Spleen (tissue), 11 donors: Measurements from ENCODE around the gene DOCK9. TPM values are rescaled to one million over a fixed set of nuclear protein-coding genes. Genes with fewer than 3 reads are reported as not detected.

Source experiments
- DNase-seq: peaks from one replicate; pipeline ENCODE4 v3.0.0-alpha.2; 2020
- H3K27ac ChIP-seq, 8 donors: fragments of 200-600 bp; sonication (generic) in 7 of 8; 1 replicate in 4 of 8; 2 replicates in 4 of 8; pipeline versions ENCODE4 v1.5.0 to v1.8.0; 2016 to 2021; ENCODE audit warnings: inconsistent platforms in 4 of 8, mild to moderate bottlenecking in 4 of 8, moderate library complexity in 1 of 8
- H3K27me3 ChIP-seq, 7 donors: fragments of 200-600 bp; sonication (generic) in 6 of 7; replicated peaks in 1 of 7; 1 replicate in 4 of 7; 2 replicates in 3 of 7; pipeline versions ENCODE4 v1.5.0 to v1.8.0; 2016 to 2021; ENCODE audit warnings: inconsistent platforms in 3 of 7, mild to moderate bottlenecking in 1 of 7
- H3K36me3 ChIP-seq, 6 donors: fragments of 200-600 bp; sonication (generic) in 5 of 6; 1 replicate in 4 of 6; 2 replicates in 2 of 6; pipeline versions ENCODE4 v1.5.0 to v1.8.0; 2016 to 2021; ENCODE audit warnings: inconsistent platforms in 2 of 6
- H3K4me1 ChIP-seq, 6 donors: fragments of 200-600 bp; sonication (generic) in 5 of 6; 1 replicate in 3 of 6; 2 replicates in 3 of 6; pipeline versions ENCODE4 v1.5.0 to v1.8.0; 2016 to 2021; ENCODE audit warnings: inconsistent platforms in 3 of 6
- H3K4me3 ChIP-seq, 8 donors: fragments of 200-600 bp; sonication (generic) in 7 of 8; 1 replicate in 4 of 8; 2 replicates in 4 of 8; pipeline versions ENCODE4 v1.5.0 to v1.8.0; 2016 to 2021; ENCODE audit warnings: inconsistent platforms in 4 of 8, mild to moderate bottlenecking in 4 of 8, moderate library complexity in 2 of 8
- H3K9me3 ChIP-seq, 8 donors: fragments of 200-600 bp; sonication (generic) in 7 of 8; 1 replicate in 4 of 8; 2 replicates in 4 of 8; pipeline versions ENCODE4 v1.5.0 to v1.8.0; 2016 to 2021; ENCODE audit warnings: inconsistent platforms in 4 of 8
- CTCF ChIP-seq, 11 experiments: fragments of 200-600 bp in 7 of 11; fragments of 450-650 bp in 4 of 11; sonication (generic) in 4 of 11; IDR thresholded peaks in 8 of 11; conservative IDR thresholded peaks in 3 of 11; 1 replicate in 7 of 11; 2 replicates in 4 of 11; pipeline versions ENCODE4 v1.4.0 to v1.8.0; 2016 to 2021; ENCODE audit warnings: antibody characterized with exemption in 11 of 11, inconsistent platforms in 4 of 11, mild to moderate bottlenecking in 1 of 11
- POLR2A ChIP-seq, 3 donors: fragments of 450-650 bp; IDR thresholded peaks; one replicate each; pipeline ENCODE4 v1.5.1; 2017; ENCODE audit warnings: antibody characterized with exemption in 3 of 3, mild to moderate bottlenecking in 1 of 3
- POLR2AphosphoS5 ChIP-seq, 3 donors: sonication (generic); formaldehyde crosslinking; IDR thresholded peaks; one replicate each; pipeline ENCODE4 v1.5.1; 2017; ENCODE audit warnings: antibody characterized with exemption in 3 of 3
- WGBS, 5 donors: extraction: QIAGEN DNeasy Blood & Tissue Kit in 3 of 5; methylation state at CpG; one replicate each; pipeline versions ENCODE4 v1.1.5 to v1.1.7; 2013 to 2018; 5-methylcytosine and 5-hydroxymethylcytosine counted together
- intact Hi-C: fragments of 100-400 bp; cut with DNase I; formaldehyde crosslinking; loops from one replicate; pipeline ENCODE4 v1.15.0; 2023; ENCODE audit warnings: low total_unique reads
- polyA plus RNA-seq, 3 donors: library from polyadenylated mRNA; stranded (reverse); fragments of 200-250 nt; gene quantifications; one replicate each; pipeline ENCODE4 v1.2.1, GENCODE V29; 2013
- total RNA-seq, 7 donors: library from RNA; depleted of rRNA in 3 of 7; stranded (reverse); fragments of >200 nt in 3 of 7; fragmentation: NEBNext Ultra II Directional in 4 of 7; extraction: Animal tissue kit (Norgen Biotek cat#: 25700) in 4 of 7; gene quantifications; one replicate each; pipeline versions ENCODE4 v1.1.0 to v1.2.1, GENCODE V29; 2016 to 2021
- donor health status: healthy with polysubstance abuse.
- donor health status: DM: no; HTN: no; CAD: no; lungs with moderate emphysema.
- donor health status: DM: no; HTN: no; CAD: no.
- donor health status: Bipolar disorder and iron deficiency.
- donor health status: healthy.
- donor health status: DM: no; HTN: no; CAD: no.
- donor health status: DM: yes; HTN: yes; CAD: no.

Gene DOCK9
- total and polyA plus RNA-seq, 10 donors: 6.9 to 53.3 (median 47.6) TPM

GRCh38 chr13:98997738-98998641 is 20.1 kb upstream of the DOCK9 start:
- Histone ChIP-seq H3K4me1 (peaks cover 9 to 24% (median 14%) of the 10 kb centered on the region in 6 donors), H3K36me3 (no peaks in the 10 kb centered on the region), H3K27ac (no peak overlapping the region), H3K9me3 (no peaks in the 10 kb centered on the region), H3K4me3 (no peak overlapping the region), H3K27me3 (no peaks in the 10 kb centered on the region)
- TF ChIP-seq CTCF (IDR thresholded peaks at IDR 0.05 in 8 of 11, conservative IDR thresholded peaks at IDR 0.05 in 3 of 11) (no peak), POLR2AphosphoS5 (IDR thresholded peaks at IDR 0.05) (no peak), POLR2A (IDR thresholded peaks at IDR 0.05) (no peak)
- WGBS, 5 donors: 74 to 83% (median 82%) methylated on average over 9 of the region's 9 CpGs
- no peak for DNase-seq
- intact Hi-C loops: no loop called here

GRCh38 chr13:98997011-98997730 is 19.3 kb upstream of the DOCK9 start:
- no peaks in the 10 kb centered on the region for H3K9me3 ChIP-seq

DNA sequence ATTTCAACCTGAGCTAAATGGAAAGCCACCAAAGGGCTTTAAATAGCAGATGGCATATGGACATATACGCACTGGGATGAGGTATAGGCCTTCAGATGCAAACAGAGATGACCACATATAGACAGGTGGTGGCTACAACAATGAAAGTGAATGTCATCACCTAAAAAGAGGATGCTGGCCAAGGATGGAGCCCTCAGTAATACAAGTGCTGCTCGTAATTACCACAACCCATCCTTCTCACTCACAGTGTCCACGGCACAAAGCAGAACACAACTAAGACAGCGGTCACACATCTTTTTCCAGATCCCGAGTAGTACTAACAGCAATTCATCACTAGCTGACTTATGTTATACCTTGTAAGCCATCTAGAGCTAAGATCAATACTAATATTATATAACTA is 18.2 kb upstream of the DOCK9 start:
- 92 to 97% (median 94%) methylated on average over 5 of the region's 5 CpGs for WGBS, 5 donors
- no peak for DNase-seq
- H3K4me3 ChIP-seq: no peak overlapping the region

More at GRCh38 chr13:98997011-98997730, 19.3 kb upstream of the DOCK9 start:
- no peak for TF ChIP-seq POLR2AphosphoS5 (IDR thresholded peaks at IDR 0.05)
- no peak for TF ChIP-seq POLR2A (IDR thresholded peaks at IDR 0.05)
- no peak for TF ChIP-seq CTCF (IDR thresholded peaks at IDR 0.05 in 8 of 11, conservative IDR thresholded peaks at IDR 0.05 in 3 of 11)
- peaks cover 9 to 24% (median 14%) of the 10 kb centered on the region in 6 donors for H3K4me1 ChIP-seq
- no peak overlapping the region for H3K4me3 ChIP-seq
- no peaks in the 10 kb centered on the region for H3K36me3 ChIP-seq
- intact Hi-C loops: no loop called here
- WGBS, 5 donors: 91 to 97% (median 96%) methylated on average over 11 of the region's 11 CpGs
- no peak for DNase-seq
- H3K27ac ChIP-seq: no peak overlapping the region
- no peaks in the 10 kb centered on the region for H3K27me3 ChIP-seq

More for the DNA sequence above, 18.2 kb upstream of the DOCK9 start:
- TF ChIP-seq POLR2AphosphoS5 (IDR thresholded peaks at IDR 0.05): no peak
- no peak for TF ChIP-seq POLR2A (IDR thresholded peaks at IDR 0.05)
- no peak for TF ChIP-seq CTCF (IDR thresholded peaks at IDR 0.05 in 8 of 11, conservative IDR thresholded peaks at IDR 0.05 in 3 of 11)
- Histone ChIP-seq H3K27ac (no peak overlapping the region), H3K9me3 (no peaks in the 10 kb centered on the region), H3K27me3 (no peaks in the 10 kb centered on the region), H3K4me1 (peaks cover 9 to 24% (median 14%) of the 10 kb centered on the region in 6 donors), H3K36me3 (no peaks in the 10 kb centered on the region)
- intact Hi-C loops: no loop called here
